Vagina (tissue), 2 donors: ENCODE results near the gene RALGAPA2. TPM values are rescaled to one million over a fixed set of nuclear protein-coding genes. Genes with fewer than 3 reads are reported as not detected.

Source experiments
- DNase-seq, 2 donors: peaks; one replicate each; pipeline ENCODE4 v3.0.0-alpha.2; 2017; ENCODE audit errors: extremely low spot score in 2 of 2
- H3K27ac ChIP-seq: fragments of 200-600 bp; sonication (generic); one replicate; pipeline ENCODE4 v1.5.1; 2019
- H3K27me3 ChIP-seq: fragments of 200-600 bp; sonication (generic); one replicate; pipeline ENCODE4 v1.5.1; 2019
- H3K36me3 ChIP-seq, 2 donors: fragments of 200-600 bp; sonication (generic); one replicate each; pipeline ENCODE4 v1.5.1; 2017 to 2019
- H3K4me1 ChIP-seq: fragments of 200-600 bp; sonication (generic); one replicate; pipeline ENCODE4 v1.5.1; 2019
- H3K4me3 ChIP-seq, 2 donors: fragments of 200-600 bp; sonication (generic); 1 replicate in 1 of 2; 2 replicates in 1 of 2; pipeline ENCODE4 v1.5.1; 2016 to 2019
- H3K9me3 ChIP-seq: fragments of 200-600 bp; sonication (generic); one replicate; pipeline ENCODE4 v1.5.1; 2019
- CTCF ChIP-seq, 3 experiments: fragments of 450-650 bp in 2 of 3; fragments of 200-600 bp in 1 of 3; sonication (generic) in 1 of 3; IDR thresholded peaks; one replicate each; pipeline ENCODE4 v1.5.1; 2017 to 2019; ENCODE audit warnings: antibody characterized with exemption in 3 of 3, mild to moderate bottlenecking in 2 of 3, moderate library complexity in 2 of 3
- POLR2A ChIP-seq, 2 donors: fragments of 450-650 bp; IDR thresholded peaks; one replicate each; pipeline ENCODE4 v1.6.1; 2017; ENCODE audit warnings: antibody characterized with exemption in 2 of 2, mild to moderate bottlenecking in 2 of 2, moderate library complexity in 2 of 2
- POLR2AphosphoS5 ChIP-seq, 2 donors: sonication (generic); formaldehyde crosslinking; IDR thresholded peaks; one replicate each; pipeline ENCODE4 v1.9.0; 2017; ENCODE audit warnings: antibody characterized with exemption in 2 of 2, mild to moderate bottlenecking in 2 of 2, low read depth in 1 of 2; ENCODE audit not compliant: insufficient read depth in 1 of 2
- intact Hi-C: fragments of 100-400 bp; cut with DNase I; formaldehyde crosslinking; loops from one replicate; pipeline ENCODE4 v1.15.1; 2023
- total RNA-seq: library from RNA; depleted of rRNA; stranded (reverse); fragments of >200 nt; gene quantifications from one replicate; pipeline ENCODE4 v1.2.3, GENCODE V29; 2016

Gene RALGAPA2
- total RNA-seq, 1 donor from 2014 or later, result 31.9 TPM

GRCh38 chr20:20440886-20441658 is 271.4 kb downstream of the RALGAPA2 start:
- intact Hi-C loops, result no loop called here
- DNase-seq, result no peak
- TF ChIP-seq POLR2AphosphoS5 (IDR thresholded peaks at IDR 0.05; ENCODE audit: insufficient read depth in 1 of 2, low read depth in 1 of 2) (no peak), POLR2A (IDR thresholded peaks at IDR 0.05) (no peak), CTCF (IDR thresholded peaks at IDR 0.05) (no peak)

GRCh38 chr20:20440481-20440880 is 272.0 kb downstream of the RALGAPA2 start:
- Histone ChIP-seq H3K4me1 (no peaks in the 10 kb centered on the region), H3K27ac (no peak overlapping the region), H3K4me3 (no peak overlapping the region), H3K36me3 (no peaks in the 10 kb centered on the region), H3K27me3 (no peaks in the 10 kb centered on the region), H3K9me3 (no peaks in the 10 kb centered on the region)
- intact Hi-C loops, result no loop called here
- TF ChIP-seq POLR2AphosphoS5 (IDR thresholded peaks at IDR 0.05; ENCODE audit: insufficient read depth in 1 of 2, low read depth in 1 of 2) (no peak), CTCF (IDR thresholded peaks at IDR 0.05) (no peak), POLR2A (IDR thresholded peaks at IDR 0.05) (no peak)
- DNase-seq, result no peak

More at GRCh38 chr20:20440886-20441658, 271.4 kb downstream of the RALGAPA2 start:
- no peaks in the 10 kb centered on the region for H3K27me3 ChIP-seq
- H3K4me1 ChIP-seq, result no peaks in the 10 kb centered on the region
- no peaks in the 10 kb centered on the region for H3K36me3 ChIP-seq
- no peak overlapping the region for H3K4me3 ChIP-seq
- no peaks in the 10 kb centered on the region for H3K9me3 ChIP-seq
- no peak overlapping the region for H3K27ac ChIP-seq

- no peak overlapping the region for H3K4me3 ChIP-seq
- H3K27me3 ChIP-seq, result no peaks in the 10 kb centered on the region
- no peak for DNase-seq
- H3K4me1 ChIP-seq, result no peaks in the 10 kb centered on the region
- TF ChIP-seq CTCF (IDR thresholded peaks at IDR 0.05) (no peak), POLR2A (IDR thresholded peaks at IDR 0.05) (no peak), POLR2AphosphoS5 (IDR thresholded peaks at IDR 0.05; ENCODE audit: insufficient read depth in 1 of 2, low read depth in 1 of 2) (no peak)
- intact Hi-C loops, result no loop called here
- no peaks in the 10 kb centered on the region for H3K9me3 ChIP-seq
- no peak overlapping the region for H3K27ac ChIP-seq
- H3K36me3 ChIP-seq, result no peaks in the 10 kb centered on the region
These were observed 272.7 kb downstream of the RALGAPA2 start for GRCh38 chr20:20439602-20440190.

- Histone ChIP-seq H3K27ac (no peak overlapping the region), H3K27me3 (no peaks in the 10 kb centered on the region), H3K36me3 (no peaks in the 10 kb centered on the region), H3K4me1 (no peaks in the 10 kb centered on the region), H3K4me3 (no peak overlapping the region), H3K9me3 (no peaks in the 10 kb centered on the region)
- intact Hi-C loops, result no loop called here
- no peak for DNase-seq
- TF ChIP-seq POLR2AphosphoS5 (IDR thresholded peaks at IDR 0.05; ENCODE audit: insufficient read depth in 1 of 2, low read depth in 1 of 2) (no peak), POLR2A (IDR thresholded peaks at IDR 0.05) (no peak), CTCF (IDR thresholded peaks at IDR 0.05) (no peak)
These were observed 275.1 kb downstream of the RALGAPA2 start for GRCh38 chr20:20437314-20437713.

- no peak overlapping the region for H3K4me3 ChIP-seq
- no peaks in the 10 kb centered on the region for H3K27me3 ChIP-seq
- no peaks in the 10 kb centered on the region for H3K4me1 ChIP-seq
- H3K36me3 ChIP-seq, result no peaks in the 10 kb centered on the region
- TF ChIP-seq POLR2A (IDR thresholded peaks at IDR 0.05), result no peak
- no peak for TF ChIP-seq POLR2AphosphoS5 (IDR thresholded peaks at IDR 0.05; ENCODE audit: insufficient read depth in 1 of 2, low read depth in 1 of 2)
- TF ChIP-seq CTCF (IDR thresholded peaks at IDR 0.05), result no peak
- DNase-seq, result no peak
- intact Hi-C loops, result no loop called here
- H3K9me3 ChIP-seq, result no peaks in the 10 kb centered on the region
- no peak overlapping the region for H3K27ac ChIP-seq
These were observed 275.8 kb downstream of the RALGAPA2 start for GRCh38 chr20:20436689-20437088.
